Measurements from ENCODE around the gene BET1L. TPM values are rescaled to one million over a fixed set of nuclear protein-coding genes. Genes with fewer than 3 reads are reported as not detected.
"Not testable (repeated sequence)": the region's sequence is repeated elsewhere in the genome, so short reads cannot be mapped to it uniquely, and the experiment has no call there.

The BET1L gene
- total RNA-seq, 1 experiment from 2014 or later: 14.4 TPM

GRCh38 chr11:180242-180641 lies 27.0 kb downstream of the BET1L start:
- POLR2A ChIA-PET (ENCODE audit: unreplicated experiment); H3K4me3 ChIP-seq (ENCODE audit: low read length); H3K4me1 ChIP-seq (ENCODE audit: insufficient read depth, low read length); H3K27ac ChIP-seq (ENCODE audit: low read length); H3K79me2 ChIP-seq (ENCODE audit: low read length); DNase-seq; H3K9me3 ChIP-seq (ENCODE audit: low read length); H3K36me3 ChIP-seq (ENCODE audit: low read depth, low read length); H3K4me2 ChIP-seq (ENCODE audit: low read length); CTCF ChIA-PET; H3K27me3 ChIP-seq (ENCODE audit: low read length); H4K20me1 ChIP-seq (ENCODE audit: low read length); H2AFZ ChIP-seq (ENCODE audit: low read length); ATAC-seq; BruUV-seq (replicated peaks); H3K9ac ChIP-seq (ENCODE audit: low read length); H3K9me2 ChIP-seq (replicated peaks; ENCODE audit: low read length); intact Hi-C loops (cut with micrococcal nuclease); H3F3A ChIP-seq (ENCODE audit: low read length, unreplicated experiment): not testable (repeated sequence)
- TF ChIP-seq CTCF (conservative IDR thresholded peaks at IDR 0.05; ENCODE audit: low read depth, low read length): peak; percentile 33; the same call in 1 of the 2 replicates

Other genes starting within 250 kb of the BET1L start
- not detected in 2 replicates for gene SCGB1C1, start 14.3 kb downstream of the BET1L start, total RNA-seq (2014; rRNA removed)
- 155 and 180 TPM in 2 replicates for gene RIC8A, start 309 bp upstream of the BET1L start, total RNA-seq (2014; rRNA removed)
- gene SIRT3, start 28.9 kb upstream of the BET1L start, total RNA-seq (2014; rRNA removed): 13.8 and 23.8 TPM in 2 replicates
- 226 and 255 TPM in 2 replicates for gene PSMD13, start 29.6 kb upstream of the BET1L start, total RNA-seq (2014; rRNA removed)
- not detected in 2 replicates for gene NLRP6, start 71.0 kb upstream of the BET1L start, total RNA-seq (2014; rRNA removed)
- 10.6 and 12.4 TPM in 2 replicates for gene PGGHG, start 81.7 kb upstream of the BET1L start, total RNA-seq (2014; rRNA removed)
- not detected in 2 replicates for gene IFITM5, start 92.1 kb upstream of the BET1L start, total RNA-seq (2014; rRNA removed)
- 36.3 and 49.0 TPM in 2 replicates for gene IFITM2, start 100.4 kb upstream of the BET1L start, total RNA-seq (2014; rRNA removed)
- gene IFITM1, start 106.6 kb upstream of the BET1L start, total RNA-seq (2014; rRNA removed): 2.0 and 2.2 TPM in 2 replicates
- 91.6 and 97.6 TPM in 2 replicates for gene IFITM3, start 113.5 kb upstream of the BET1L start, total RNA-seq (2014; rRNA removed)
- gene B4GALNT4, start 162.1 kb upstream of the BET1L start, total RNA-seq (2014; rRNA removed): 52.9 and 87.9 TPM in 2 replicates
- gene PKP3, start 186.8 kb upstream of the BET1L start, total RNA-seq (2014; rRNA removed): 218 and 222 TPM in 2 replicates
- gene SIGIRR, start 207.6 kb upstream of the BET1L start, total RNA-seq (2014; rRNA removed): 85.4 and 112 TPM in 2 replicates
- gene ANO9, start 234.6 kb upstream of the BET1L start, total RNA-seq (2014; rRNA removed): 16.6 and 22.5 TPM in 2 replicates
- 53.0 and 91.0 TPM in 2 replicates for gene PTDSS2, start 242.9 kb upstream of the BET1L start, total RNA-seq (2014; rRNA removed)

All from PC-3 (cell line).